ENCODE measurements around the gene SDR42E1.

SDR42E1 gene, protein sequence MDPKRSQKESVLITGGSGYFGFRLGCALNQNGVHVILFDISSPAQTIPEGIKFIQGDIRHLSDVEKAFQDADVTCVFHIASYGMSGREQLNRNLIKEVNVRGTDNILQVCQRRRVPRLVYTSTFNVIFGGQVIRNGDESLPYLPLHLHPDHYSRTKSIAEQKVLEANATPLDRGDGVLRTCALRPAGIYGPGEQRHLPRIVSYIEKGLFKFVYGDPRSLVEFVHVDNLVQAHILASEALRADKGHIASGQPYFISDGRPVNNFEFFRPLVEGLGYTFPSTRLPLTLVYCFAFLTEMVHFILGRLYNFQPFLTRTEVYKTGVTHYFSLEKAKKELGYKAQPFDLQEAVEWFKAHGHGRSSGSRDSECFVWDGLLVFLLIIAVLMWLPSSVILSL

GRCh38 chr16:82011199-82011641 lies at the start of gene SDR42E1:
Gene SDR42E1 (minus strand): TSS chr16:82011470. CDS start chr16:82000858, 10,612 bp downstream.
- no peak for DNase-seq

- no peak for DNase-seq
Observed at GRCh38 chr16:82059983-82060421, 48.7 kb upstream of the SDR42E1 start.

DNA sequence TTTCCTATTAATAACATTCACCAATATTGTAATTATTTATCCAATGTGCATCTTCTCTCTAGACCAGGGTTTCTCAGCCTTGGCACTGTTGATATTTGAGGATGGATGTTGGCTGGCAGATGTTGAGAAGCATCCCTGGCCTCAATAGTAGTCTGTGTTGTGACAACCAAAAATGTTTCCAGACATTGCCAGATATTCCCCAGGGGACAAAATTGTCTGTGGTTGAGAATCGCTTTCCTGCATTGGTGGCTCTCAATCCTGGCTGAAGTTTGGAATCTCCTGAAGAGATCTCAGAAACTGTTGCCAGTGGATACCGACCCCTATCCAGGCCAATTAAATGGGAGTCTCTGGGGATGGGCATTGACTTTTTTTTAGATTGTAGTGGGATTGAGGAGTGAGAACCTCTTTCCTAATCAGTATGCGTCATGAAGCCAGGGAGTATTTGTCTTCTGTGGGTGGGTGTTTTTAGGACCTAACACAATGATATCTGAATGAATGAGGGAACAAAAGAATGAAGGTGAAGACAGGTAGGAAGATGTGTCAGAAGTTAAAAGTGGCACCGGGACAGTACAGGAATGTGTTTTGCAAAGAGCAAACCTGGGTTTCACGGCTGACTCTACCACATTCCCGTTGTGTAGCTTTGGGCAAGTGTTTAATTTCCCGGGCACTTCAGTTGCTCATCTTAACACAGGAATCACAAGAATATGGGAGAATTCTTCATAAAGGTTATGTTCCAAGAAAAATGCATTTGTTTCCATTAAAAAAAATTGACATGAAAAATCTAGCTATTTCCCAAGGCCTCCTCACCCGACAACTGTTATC lies 48.1 kb upstream of the SDR42E1 start:
- DNase-seq, result no peak

- no peak for DNase-seq
Observed at GRCh38 chr16:82056550-82056896, 45.3 kb upstream of the SDR42E1 start.

GRCh38 chr16:82055728-82056549 lies 44.7 kb upstream of the SDR42E1 start:
- DNase-seq, result no peak

DNA sequence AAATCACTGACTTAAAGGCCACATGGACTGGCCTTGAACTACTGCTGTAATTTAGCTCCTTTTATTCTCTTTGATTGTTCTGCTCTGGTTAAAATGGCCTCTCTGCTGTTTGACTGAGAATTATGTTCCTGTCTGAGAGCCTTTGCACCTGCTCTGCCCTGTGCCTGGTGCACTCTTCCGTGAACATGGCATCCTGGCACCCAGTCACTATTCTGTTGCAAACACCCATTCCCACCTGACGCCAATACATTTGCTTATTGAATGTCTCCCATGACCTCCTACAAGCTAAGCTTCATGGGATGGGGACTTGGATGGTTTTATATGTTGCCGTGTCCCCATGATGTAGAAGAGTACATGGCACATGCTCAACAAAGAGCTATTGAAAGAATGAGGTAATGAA lies 43.8 kb upstream of the SDR42E1 start:
- no peak for DNase-seq

DNA sequence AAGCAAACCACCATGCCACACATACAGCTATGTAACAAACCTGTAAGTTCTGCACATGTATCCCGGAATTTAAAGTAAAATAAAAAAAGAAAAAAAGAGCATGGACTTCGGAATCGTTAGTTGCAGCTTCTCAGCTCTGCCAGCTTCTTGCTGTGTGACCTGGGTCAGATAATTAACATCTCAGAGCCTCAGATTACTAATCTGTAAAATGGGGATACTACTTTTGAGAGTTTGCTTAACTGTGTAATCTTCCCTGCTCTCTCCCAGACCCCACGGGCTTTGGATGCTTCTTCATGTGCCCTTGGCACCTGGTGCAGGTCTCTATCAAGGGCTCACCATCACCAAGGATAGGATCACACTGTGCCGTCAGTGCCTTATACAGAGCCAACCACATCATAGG lies 40.4 kb upstream of the SDR42E1 start:
- no peak for DNase-seq

DNA sequence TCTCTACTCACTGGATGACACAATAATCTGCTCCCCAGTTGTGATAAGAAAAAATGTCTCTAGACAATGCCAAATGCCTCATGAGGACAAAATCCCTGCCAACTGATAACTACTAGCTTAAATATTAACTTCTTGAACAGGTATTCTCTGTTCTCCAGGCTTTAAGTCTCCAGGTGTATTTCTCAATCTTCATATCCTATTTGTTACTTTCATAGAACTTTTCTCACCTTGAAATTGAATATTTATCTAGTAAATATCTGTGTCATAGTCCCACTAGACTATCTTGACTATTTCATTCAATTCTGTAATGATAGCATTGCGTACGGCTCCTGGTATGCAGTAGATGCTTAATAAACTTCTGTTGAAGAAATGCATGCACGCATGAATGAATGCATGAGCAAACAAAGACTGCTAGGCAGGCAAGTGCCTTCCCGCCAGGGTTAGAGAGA lies 39.7 kb upstream of the SDR42E1 start:
- no peak for DNase-seq

DNA sequence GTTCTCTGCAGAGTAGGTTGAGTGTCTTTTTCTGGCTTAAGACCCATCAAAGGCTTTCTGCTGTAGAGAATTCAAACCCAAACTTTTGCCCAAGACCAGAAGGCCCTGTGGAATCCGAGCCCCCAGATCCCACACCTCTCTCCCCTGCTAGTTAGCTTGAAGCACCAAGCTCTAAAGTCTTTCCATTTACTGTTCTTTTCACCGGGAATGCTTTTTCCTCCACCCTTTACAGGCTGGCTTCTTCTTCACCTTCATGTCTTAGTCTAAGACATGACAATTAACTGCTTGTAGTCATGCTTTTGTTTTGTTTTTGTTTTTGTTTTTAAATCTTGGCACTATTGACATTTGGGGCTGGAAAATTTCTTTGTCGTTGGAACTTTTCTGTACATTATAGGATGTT lies 39.2 kb upstream of the SDR42E1 start:
- DNase-seq, result no peak

DNA sequence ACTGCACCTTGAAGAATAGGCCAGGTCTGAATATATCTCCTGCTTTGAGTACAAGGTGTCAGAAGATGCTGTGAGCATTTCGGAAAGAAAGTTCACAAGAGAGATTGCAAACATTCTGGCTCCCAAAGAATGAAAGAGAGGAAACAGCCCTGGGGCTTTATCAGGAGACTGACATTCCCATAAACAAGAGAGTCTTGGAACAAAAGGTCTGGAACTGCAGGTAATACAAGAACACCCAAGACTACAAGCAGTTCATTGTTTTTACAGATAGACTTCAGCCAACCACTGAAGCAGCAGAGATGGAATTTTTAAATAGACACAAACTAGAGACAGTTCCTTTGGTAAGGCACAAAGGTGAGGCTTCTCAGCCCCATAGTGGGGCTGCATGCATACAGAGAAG lies 38.2 kb upstream of the SDR42E1 start:
- no peak for DNase-seq

- DNase-seq, result no peak
Observed at GRCh38 chr16:82047787-82048186, 36.5 kb upstream of the SDR42E1 start.

DNA sequence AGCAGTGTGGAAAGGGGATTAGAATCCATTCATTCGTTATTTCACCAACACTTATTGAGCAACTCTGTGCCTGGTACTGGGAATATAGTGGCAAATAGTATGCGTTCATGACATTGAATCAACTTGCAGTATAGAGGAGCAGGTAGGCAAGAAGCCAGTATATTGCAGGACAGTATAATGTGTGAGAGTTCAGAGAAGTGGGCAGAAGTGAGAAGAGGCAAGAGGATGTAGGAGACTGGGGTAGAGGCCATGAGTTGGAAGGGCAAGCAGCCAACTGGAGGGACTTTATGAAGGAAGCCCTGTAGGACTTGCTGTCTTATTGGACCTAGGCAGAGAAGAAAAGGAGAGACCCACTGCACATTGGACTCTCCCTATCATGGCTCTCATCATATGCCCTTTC lies 36.1 kb upstream of the SDR42E1 start:
- DNase-seq, result no peak

DNA sequence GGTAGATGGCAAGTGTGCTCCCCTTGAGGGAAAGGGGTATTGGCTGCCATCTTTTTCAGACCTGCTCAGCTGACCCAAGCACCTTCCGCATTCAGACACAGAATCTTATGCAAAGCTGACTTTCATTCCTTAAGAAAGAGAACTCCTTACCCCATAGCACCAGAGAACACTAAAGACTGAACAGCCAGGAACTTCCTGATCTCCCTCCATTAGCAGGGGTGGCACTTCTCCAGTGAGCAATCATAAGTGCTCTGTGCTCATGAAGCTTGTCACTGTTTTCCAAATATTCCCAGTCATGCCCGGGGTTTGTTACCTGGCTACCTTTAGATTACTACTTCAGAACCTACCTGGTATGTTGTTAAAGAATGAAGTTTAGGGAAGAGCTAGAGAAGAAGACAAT lies 35.7 kb upstream of the SDR42E1 start:
- DNase-seq, result no peak

- no peak for DNase-seq
Observed at GRCh38 chr16:82046541-82046940, 35.3 kb upstream of the SDR42E1 start.

- DNase-seq, result no peak
Observed at GRCh38 chr16:82045465-82045864, 34.2 kb upstream of the SDR42E1 start.

DNA sequence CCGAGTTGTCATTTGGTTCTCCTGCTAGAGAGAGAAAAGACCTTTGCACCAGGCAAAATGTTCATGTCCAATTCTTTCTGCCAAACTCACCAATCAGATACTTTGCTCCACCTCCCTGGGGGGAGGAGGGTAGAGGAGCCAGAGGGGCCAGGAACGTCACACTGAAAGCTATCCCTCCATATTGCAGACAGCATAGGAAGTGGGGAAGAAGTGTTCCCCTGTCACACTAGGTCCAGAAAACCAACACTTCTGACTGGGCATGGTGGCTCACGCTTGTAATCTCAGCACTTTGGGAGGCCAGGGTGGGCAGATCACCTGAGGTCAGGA lies 33.3 kb upstream of the SDR42E1 start:
- DNase-seq, result no peak

DNA sequence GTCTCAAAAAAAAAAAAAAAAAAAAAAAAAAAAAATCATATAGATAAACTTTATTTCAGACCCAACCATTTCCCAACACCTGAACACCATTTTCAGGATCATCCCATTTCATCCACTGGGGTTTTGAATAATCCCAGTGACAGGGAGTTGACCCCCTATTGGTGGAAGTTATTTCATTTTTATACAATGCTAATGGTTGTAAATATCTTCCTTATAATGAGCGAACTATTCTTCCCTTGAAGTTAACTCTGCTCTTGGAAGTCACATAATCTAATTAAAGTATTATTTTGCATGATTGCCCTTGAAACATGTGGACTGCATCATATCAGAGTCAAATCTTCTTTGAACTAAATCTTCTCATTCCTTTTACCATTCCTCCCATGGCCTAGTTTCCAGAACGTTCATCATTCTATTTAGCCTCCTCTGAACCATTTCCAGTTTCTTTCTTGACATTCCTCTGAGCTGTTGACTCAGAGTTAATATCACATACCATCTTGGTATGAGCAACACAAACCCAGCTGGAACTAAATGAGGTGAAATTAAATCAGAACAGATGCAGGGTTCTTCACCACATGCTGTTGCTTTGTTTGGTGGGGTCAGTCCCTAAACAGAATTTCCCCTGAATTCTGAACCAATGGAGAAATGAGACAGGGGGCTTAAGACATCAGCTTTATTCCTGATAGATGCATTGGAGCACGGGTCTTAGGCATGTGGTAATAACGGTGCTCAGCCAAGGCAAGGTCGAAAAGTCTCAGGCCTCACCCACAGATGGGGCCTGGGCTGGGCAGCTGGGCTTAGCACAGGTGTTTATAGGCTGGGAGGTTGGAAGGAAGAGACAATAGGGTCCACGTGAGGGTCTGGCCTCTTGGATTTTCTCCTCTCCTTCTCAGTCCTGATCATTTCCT lies 32.7 kb upstream of the SDR42E1 start:
- no peak for DNase-seq

GRCh38 chr16:82042846-82043245 lies 31.6 kb upstream of the SDR42E1 start:
- DNase-seq, result no peak

DNA sequence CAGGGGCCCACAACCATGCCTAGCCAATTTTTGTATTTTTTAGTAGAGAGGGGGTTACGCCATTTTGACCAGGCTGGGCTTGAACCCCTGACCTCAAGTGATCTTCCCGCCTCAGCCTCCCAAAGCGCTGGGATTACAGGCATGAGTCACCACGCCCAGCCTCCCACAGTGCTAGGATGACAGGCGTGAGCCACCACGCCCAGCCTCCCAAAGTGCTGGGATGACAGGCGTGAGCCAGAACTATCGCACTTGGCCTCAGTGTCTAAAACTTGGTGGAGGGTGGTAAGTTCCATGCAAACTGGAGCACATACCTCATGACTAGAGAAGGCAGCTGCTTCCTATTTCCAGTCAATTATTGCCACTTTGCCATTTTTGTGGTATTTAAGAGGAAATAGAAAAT lies 30.9 kb upstream of the SDR42E1 start:
- no peak for DNase-seq

- no peak for DNase-seq
Observed at GRCh38 chr16:82041542-82041941, 30.3 kb upstream of the SDR42E1 start.

GRCh38 chr16:82040296-82040695 lies 29.0 kb upstream of the SDR42E1 start:
- no peak for DNase-seq

DNA sequence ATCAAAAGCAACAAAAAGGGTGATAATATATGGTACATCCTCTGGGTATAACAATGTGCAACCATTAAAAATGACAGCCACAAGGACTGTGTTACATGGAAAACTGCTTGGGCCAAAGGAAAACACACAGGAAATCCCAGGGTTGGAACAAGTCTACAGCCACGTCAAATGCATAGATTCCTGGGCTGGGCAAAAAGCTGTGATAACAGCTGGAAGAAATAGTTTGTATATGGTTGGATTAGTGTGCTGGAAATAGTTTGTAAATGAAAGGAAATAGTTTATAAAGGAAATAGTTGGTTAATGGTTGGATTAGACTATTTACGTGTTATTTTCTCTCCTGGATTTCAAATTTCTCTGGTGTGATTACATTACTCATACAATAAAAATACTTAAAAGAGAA lies 26.4 kb upstream of the SDR42E1 start:
- DNase-seq, result no peak
